Memory B cell (primary cell): ENCODE results near the gene SOX11.

Source experiments
- ATAC-seq: fragments of 150-1000 bp; cut with Tn5 transposase; 2 replicates; pipeline ENCODE4 v1.10.0; 2021; ENCODE audit warnings: low read depth, mild to moderate bottlenecking, moderate library complexity
- DNase-seq, 2 donors: peaks; one replicate each; pipeline ENCODE4 v3.0.0; 2022; ENCODE audit warnings: low spot score in 2 of 2
- H3K27ac Mint-ChIP-seq: one replicate; pipeline ENCODE4 v1.8.0; 2022; ENCODE audit warnings: mild to moderate bottlenecking, moderate library complexity, mixed read lengths
- H3K27me3 Mint-ChIP-seq: one replicate; pipeline ENCODE4 v1.8.0; 2022; ENCODE audit warnings: mixed read lengths
- H3K36me3 Mint-ChIP-seq: one replicate; pipeline ENCODE4 v1.8.0; 2022; ENCODE audit warnings: mild to moderate bottlenecking, mixed read lengths
- H3K4me1 Mint-ChIP-seq: one replicate; pipeline ENCODE4 v1.8.0; 2022; ENCODE audit warnings: mixed read lengths
- H3K4me3 Mint-ChIP-seq: one replicate; pipeline ENCODE4 v1.8.0; 2022; ENCODE audit warnings: mild to moderate bottlenecking, moderate library complexity, mixed read lengths
- H3K9me3 Mint-ChIP-seq: one replicate; pipeline ENCODE4 v1.8.0; 2022; ENCODE audit warnings: mixed read lengths

SOX11 gene

DNA sequence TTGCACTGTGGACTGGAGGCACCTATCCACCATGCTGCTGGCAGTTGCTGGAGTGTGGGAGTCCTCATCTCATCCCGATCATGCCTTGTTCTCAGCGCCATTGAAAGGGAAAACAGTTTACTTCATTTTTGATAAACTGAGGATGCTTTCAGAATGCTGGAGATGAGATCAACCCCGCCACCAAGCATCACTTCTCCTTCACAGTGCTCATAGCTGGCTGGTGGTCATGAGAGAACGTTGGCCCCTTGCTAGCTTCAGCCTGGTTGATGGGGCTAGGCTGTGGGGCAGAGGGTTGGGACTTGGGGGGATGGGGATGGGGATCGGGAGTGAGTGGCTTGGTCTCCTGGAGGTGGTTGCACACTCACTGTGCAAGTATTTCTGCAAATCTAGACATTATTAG is 30.1 kb downstream of the SOX11 start:
- peaks cover 7% of the 10 kb centered on the region for H3K9me3 Mint-ChIP-seq
- ATAC-seq, result no peak
- DNase-seq, result no peak
- H3K27ac Mint-ChIP-seq, result no peak overlapping the region
- H3K4me1 Mint-ChIP-seq, result peaks cover 3% of the 10 kb centered on the region
- H3K27me3 Mint-ChIP-seq, result no peaks in the 10 kb centered on the region
- H3K36me3 Mint-ChIP-seq, result no peaks in the 10 kb centered on the region
- no peak overlapping the region for H3K4me3 Mint-ChIP-seq

DNA sequence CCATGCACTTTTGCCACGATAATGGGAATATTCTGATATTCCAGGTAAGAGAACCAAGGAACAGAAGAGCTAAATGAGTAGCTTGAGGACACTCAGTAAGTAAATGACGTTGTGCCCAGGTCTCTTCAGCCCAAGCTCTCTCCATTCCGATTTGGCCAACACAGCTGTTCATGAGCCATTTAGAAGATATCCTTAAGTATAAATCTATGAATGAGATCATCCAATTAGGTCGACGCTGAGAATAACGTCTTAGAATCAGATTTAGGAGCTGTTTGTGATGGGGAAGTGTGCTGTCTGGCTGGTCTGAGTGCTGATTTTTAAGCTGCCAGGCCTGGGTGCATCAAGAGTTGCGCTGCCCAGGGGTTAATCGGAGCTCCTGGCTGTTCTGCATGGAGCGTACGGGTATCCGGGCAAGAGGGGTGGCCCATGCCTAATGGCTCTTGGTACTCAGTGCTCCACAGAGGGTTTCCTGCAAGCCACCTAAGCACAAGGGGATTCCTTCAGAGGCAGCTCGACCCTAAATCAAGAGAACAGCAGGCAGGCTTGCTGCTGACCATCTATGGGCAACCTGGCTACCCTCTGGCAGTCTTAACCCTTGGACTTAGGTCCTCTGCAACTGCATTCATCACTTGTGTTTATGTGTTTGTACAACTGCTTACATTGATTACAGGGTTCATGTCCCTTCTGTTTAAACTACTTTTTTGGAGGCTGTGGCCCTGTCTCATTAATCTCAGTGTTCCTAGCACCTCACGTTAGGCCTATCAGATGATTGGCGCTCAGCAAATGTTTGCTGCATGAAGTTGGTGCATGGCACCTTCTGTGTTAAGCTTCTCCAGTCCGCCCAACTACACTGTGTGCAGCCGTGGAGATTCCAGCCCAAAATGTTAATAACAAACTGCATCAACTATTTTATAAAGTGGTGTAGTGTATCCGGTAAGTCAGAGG is 31.9 kb downstream of the SOX11 start:
- H3K4me3 Mint-ChIP-seq, result no peak overlapping the region
- H3K27me3 Mint-ChIP-seq, result no peaks in the 10 kb centered on the region
- ATAC-seq (no peak), DNase-seq (no peak)
- H3K4me1 Mint-ChIP-seq, result peaks cover 3% of the 10 kb centered on the region
- H3K9me3 Mint-ChIP-seq, result peaks cover 2% of the 10 kb centered on the region
- H3K36me3 Mint-ChIP-seq, result no peaks in the 10 kb centered on the region
- no peak overlapping the region for H3K27ac Mint-ChIP-seq

DNA sequence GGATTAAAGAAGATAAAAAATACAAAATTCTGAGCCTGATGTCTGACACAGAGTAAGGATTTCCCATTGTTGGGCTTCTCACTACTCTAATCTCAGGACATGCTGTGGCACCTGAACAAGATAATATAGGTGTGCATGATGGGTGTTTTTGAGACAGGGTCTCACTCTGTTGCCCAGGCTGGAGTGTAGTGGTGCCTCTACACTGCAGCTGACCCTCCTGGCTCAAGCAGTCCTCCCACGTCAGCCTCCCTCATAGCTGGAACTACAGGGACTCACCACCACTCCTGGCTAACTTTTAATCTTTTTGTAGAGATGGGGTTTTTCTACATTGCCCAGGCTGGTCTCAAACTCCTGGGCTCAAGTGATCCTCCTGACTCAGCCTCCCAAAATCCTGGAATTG is 32.9 kb downstream of the SOX11 start:
- H3K27ac Mint-ChIP-seq, result no peak overlapping the region
- H3K36me3 Mint-ChIP-seq, result no peaks in the 10 kb centered on the region
- H3K9me3 Mint-ChIP-seq, result peaks cover 2% of the 10 kb centered on the region
- H3K4me3 Mint-ChIP-seq, result no peak overlapping the region
- H3K4me1 Mint-ChIP-seq, result peaks cover 3% of the 10 kb centered on the region
- no peak for DNase-seq
- H3K27me3 Mint-ChIP-seq, result no peaks in the 10 kb centered on the region
- no peak for ATAC-seq

DNA sequence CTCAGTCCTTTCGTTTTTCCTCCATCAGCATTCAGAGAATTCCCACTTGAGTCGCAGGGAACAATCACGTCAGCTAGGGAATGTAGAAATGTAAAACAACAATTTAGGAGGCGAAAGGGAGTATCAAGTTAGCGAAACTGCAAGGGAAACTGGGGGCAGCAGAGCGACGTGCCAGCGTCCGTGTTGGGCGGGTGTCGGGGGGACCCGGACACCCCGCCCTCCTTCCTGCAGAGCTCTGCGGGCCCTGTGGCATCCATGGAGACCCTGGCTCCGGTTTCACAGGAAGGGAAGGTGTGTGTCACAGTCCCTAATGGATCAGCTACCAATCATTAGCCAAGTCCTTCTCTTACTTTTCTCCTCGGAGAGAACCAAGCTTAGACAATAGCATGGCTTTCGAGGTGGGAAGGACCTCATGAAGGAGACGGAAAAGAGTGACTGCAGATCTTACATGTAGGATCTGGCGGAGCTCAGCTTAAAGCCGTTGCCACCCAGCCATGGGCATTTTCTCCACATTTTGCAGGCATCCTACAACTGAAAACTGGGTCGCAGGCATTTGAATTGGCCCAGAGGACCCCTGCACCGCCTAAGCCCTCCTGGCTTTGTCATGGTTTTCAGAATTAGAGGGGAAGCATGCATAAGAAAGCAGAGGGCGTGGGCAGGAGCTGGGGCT is 33.7 kb downstream of the SOX11 start:
- H3K4me3 Mint-ChIP-seq, result peak overlapping the region; percentile 56
- H3K27me3 Mint-ChIP-seq, result no peaks in the 10 kb centered on the region
- ATAC-seq (no peak), DNase-seq (no peak)
- H3K27ac Mint-ChIP-seq, result no peak overlapping the region
- H3K36me3 Mint-ChIP-seq, result no peaks in the 10 kb centered on the region
- H3K4me1 Mint-ChIP-seq, result peaks cover 3% of the 10 kb centered on the region
- no peaks in the 10 kb centered on the region for H3K9me3 Mint-ChIP-seq

DNA sequence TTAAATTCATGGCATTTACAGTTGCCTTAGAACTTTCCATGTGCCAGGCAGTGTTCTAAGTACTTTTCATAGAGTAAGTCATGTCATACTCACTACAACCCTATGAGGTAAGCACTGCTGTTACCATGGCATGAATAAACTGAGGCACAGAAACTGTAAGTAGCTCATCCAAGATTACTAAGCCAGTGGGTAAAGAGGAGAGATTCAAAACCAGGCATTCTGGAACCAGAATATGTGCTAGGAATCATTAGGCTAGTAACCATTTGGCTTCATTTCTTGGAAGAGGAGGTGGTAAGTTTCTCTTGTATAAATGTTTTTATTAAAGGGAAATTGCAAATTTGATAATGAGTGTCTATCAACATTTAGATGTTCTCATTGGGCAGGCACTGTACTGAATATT is 35.1 kb downstream of the SOX11 start:
- DNase-seq (no peak), ATAC-seq (no peak)
- H3K36me3 Mint-ChIP-seq, result no peaks in the 10 kb centered on the region
- no peaks in the 10 kb centered on the region for H3K9me3 Mint-ChIP-seq
- H3K4me1 Mint-ChIP-seq, result peaks cover 3% of the 10 kb centered on the region
- H3K4me3 Mint-ChIP-seq, result no peak overlapping the region
- no peaks in the 10 kb centered on the region for H3K27me3 Mint-ChIP-seq
- H3K27ac Mint-ChIP-seq, result no peak overlapping the region

DNA sequence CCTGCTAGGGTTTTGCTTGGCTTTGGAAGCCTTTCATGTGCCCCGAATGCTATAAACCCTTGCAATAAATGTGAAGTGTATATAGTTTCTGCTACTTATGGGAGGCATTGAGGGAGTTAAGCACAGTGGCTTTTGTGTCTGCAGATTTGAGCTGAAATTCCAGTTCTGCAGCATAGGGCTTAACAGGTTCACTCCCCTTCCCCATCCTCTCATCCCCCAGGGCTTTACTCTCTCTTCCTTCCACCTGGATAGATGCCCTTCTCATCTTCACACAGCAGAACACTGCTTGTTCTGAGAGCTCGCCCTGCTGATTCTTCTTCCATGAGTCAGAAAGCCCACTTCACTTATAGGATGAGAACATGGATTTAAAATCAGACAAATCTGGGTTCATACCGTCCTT is 37.2 kb downstream of the SOX11 start:
- H3K27ac Mint-ChIP-seq, result no peak overlapping the region

DNA sequence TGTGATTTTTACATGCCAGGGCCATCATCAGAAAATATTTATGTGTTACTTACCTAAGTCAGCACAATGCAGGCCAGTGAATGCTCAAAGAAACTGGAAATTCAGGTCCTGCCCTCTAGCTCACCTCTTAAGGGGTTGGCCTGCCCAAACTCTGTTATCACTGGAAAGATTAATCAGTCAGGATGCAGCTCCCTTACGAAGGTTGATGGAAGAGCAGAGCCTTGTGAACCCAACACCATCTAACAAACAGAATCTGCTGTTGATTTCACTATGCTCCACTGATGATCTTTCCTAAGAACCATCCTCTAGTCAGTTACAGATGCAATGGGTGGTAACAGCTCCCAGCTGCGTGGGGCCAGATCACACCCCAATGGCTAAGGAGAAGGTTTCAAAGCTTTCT is 38.2 kb downstream of the SOX11 start:
- Mint-ChIP-seq H3K27me3 (no peaks in the 10 kb centered on the region), H3K4me3 (no peak overlapping the region), H3K9me3 (peaks cover 2% of the 10 kb centered on the region), H3K27ac (no peak overlapping the region), H3K4me1 (peaks cover 3% of the 10 kb centered on the region), H3K36me3 (no peaks in the 10 kb centered on the region)
- DNase-seq (no peak), ATAC-seq (no peak)

More for the DNA sequence above, 37.2 kb downstream of the SOX11 start:
- H3K4me1 Mint-ChIP-seq, result peaks cover 3% of the 10 kb centered on the region
- peaks cover 2% of the 10 kb centered on the region for H3K9me3 Mint-ChIP-seq
- H3K27me3 Mint-ChIP-seq, result no peaks in the 10 kb centered on the region
- DNase-seq, result no peak
- no peaks in the 10 kb centered on the region for H3K36me3 Mint-ChIP-seq
- ATAC-seq, result no peak
- no peak overlapping the region for H3K4me3 Mint-ChIP-seq

DNA sequence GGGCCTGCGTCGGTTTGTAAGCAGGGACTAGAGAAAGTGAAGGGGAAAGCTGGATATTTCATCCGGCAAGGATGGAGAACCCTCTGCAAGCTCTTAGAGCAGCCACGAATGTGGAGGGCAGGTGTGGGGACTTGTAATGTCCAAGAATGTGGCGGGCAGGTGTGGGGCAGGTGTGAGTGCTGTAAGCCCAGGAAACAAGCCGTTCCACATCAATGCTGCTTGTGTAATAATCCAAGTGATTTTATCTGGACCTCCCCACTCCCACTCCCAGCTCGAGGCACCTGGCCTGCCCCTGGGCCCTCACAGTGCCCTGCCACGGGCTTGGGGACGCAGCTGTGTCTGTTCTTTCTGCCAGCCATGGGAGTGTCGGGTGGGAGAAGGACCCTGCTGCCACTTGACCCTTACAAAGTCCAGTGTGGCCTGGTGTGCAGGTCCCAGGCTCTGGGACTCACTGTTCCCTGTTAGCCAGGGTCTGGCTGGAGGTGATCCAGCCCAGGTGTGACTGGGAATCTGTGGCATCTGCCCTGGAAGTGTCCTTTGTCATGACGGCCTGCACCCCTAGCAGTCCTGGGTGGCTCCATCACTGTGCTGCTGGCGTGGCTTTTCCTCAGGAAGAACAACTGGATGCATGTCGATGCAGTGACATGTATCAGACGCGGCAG is 42.8 kb downstream of the SOX11 start:
- peaks cover 2% of the 10 kb centered on the region for H3K9me3 Mint-ChIP-seq
- no peak overlapping the region for H3K27ac Mint-ChIP-seq
- ATAC-seq, result no peak
- H3K36me3 Mint-ChIP-seq, result no peaks in the 10 kb centered on the region
- H3K27me3 Mint-ChIP-seq, result no peaks in the 10 kb centered on the region
- H3K4me1 Mint-ChIP-seq, result no peaks in the 10 kb centered on the region
- no peak for DNase-seq
- no peak overlapping the region for H3K4me3 Mint-ChIP-seq

DNA sequence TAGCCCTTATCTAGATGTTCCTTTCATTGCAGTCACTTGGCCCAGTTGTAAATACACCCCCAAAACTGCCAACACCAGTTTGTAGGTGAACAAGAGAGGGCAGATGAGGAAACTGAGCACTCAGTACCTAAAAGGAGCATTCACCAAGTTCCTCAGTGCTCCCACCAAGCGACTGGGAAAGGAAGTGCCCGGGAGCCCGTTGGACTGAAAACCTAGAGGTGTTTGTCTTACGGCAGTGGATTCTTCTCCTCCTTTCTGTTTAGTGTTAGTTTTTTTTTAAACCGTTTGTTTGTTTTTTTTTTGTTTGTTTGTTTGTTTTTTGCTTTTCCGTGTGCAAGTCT is 43.3 kb downstream of the SOX11 start:
- Mint-ChIP-seq H3K4me3 (no peak overlapping the region), H3K36me3 (no peaks in the 10 kb centered on the region)
- no peak for ATAC-seq

DNA sequence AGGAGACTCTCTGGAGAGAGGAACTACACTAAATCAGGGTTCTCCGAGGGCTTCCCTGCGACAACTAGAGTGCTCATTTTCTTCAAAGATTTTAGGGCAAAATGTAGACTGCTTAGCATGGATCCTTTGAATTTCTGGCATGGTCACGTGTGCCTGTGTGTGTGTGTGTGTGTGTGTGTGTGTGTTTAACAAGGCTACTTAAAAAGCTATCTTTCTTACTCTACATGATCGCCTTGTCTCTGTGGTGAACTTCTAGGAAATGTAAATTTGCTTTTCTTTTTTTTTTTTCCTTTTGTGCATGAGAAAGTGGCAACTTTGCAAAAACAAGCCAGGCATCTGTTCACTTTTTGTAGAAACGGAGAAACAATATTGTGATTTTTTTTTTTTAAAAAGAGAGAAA is 43.9 kb downstream of the SOX11 start:
- DNase-seq (no peak), ATAC-seq (no peak)
- Mint-ChIP-seq H3K27me3 (no peaks in the 10 kb centered on the region), H3K4me3 (no peak overlapping the region), H3K36me3 (no peaks in the 10 kb centered on the region), H3K4me1 (no peaks in the 10 kb centered on the region), H3K9me3 (peaks cover 2% of the 10 kb centered on the region), H3K27ac (no peak overlapping the region)

More for the DNA sequence above, 43.3 kb downstream of the SOX11 start:
- Mint-ChIP-seq H3K27me3 (no peaks in the 10 kb centered on the region), H3K27ac (no peak overlapping the region), H3K9me3 (peaks cover 2% of the 10 kb centered on the region), H3K4me1 (no peaks in the 10 kb centered on the region)
- no peak for DNase-seq

DNA sequence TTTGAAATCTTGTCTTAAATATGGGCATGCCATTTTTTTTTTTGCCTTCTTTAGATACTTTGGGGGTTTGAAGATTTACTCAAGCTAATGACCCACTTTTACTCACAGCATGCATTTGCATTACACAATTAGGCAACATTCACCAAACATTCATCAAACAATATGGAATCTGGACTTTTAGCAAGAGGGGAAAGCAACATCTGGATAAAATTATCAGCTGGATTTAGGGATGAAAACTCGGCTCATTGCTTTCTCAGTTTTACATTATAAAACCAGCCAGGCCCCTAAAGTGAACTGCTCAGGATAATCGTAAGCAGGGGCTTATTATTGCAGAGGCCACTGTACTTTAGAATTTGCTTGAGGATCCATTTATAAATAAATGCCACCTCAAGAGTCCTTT is 44.7 kb downstream of the SOX11 start:
- no peaks in the 10 kb centered on the region for H3K4me1 Mint-ChIP-seq
- no peak overlapping the region for H3K4me3 Mint-ChIP-seq
- DNase-seq (no peak), ATAC-seq (no peak)
- H3K9me3 Mint-ChIP-seq, result peaks cover 2% of the 10 kb centered on the region
- H3K27ac Mint-ChIP-seq, result no peak overlapping the region
- H3K36me3 Mint-ChIP-seq, result no peaks in the 10 kb centered on the region
- H3K27me3 Mint-ChIP-seq, result no peaks in the 10 kb centered on the region

DNA sequence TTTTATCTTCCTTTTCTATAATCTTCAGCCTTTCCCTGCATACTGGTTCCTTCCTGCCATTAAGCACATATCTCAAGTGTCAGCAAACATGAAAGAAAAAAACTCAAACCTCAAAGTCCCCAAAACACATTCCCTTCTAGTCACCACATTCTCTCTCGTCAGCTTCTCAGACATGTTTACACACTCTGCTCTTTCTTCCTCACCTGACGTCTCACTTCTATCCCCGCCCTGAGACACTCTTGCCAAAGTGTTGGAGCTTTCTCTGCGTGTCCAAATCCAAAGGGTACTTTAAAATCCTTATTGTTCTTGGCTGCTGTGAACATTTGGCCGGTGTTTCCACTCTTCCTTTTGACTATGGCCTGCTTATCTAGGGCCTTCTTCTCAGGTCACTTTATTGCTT is 47.9 kb downstream of the SOX11 start:
- H3K36me3 Mint-ChIP-seq, result no peaks in the 10 kb centered on the region
- H3K4me3 Mint-ChIP-seq, result no peak overlapping the region
- H3K9me3 Mint-ChIP-seq, result no peaks in the 10 kb centered on the region
- H3K27me3 Mint-ChIP-seq, result no peaks in the 10 kb centered on the region
- ATAC-seq (no peak), DNase-seq (no peak)
- H3K27ac Mint-ChIP-seq, result no peak overlapping the region
- H3K4me1 Mint-ChIP-seq, result no peaks in the 10 kb centered on the region

DNA sequence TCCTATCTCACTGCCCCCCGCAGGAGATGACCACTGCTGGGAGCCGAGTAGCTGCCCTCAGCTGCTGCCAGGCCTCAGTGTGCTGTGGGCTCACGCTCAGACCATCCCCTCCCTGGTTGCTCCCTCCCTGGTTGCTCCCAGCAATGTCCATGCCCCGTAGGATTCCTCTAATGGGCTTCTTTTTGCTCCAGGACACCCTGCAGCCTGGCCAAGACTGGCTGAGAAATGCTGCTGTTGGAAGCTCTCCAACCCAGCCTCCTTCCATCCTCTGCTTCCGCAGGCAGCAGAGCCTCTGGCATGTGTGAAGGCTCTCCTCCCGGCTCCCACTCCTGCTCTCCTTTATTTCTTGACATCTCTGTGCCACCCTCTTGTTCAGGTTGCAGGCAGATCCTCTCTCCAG is 48.6 kb downstream of the SOX11 start:
- H3K36me3 Mint-ChIP-seq, result no peaks in the 10 kb centered on the region
- H3K4me3 Mint-ChIP-seq, result no peak overlapping the region
- no peaks in the 10 kb centered on the region for H3K27me3 Mint-ChIP-seq
- H3K4me1 Mint-ChIP-seq, result no peaks in the 10 kb centered on the region
- no peak for ATAC-seq
- no peak overlapping the region for H3K27ac Mint-ChIP-seq
- H3K9me3 Mint-ChIP-seq, result no peaks in the 10 kb centered on the region
- no peak for DNase-seq

DNA sequence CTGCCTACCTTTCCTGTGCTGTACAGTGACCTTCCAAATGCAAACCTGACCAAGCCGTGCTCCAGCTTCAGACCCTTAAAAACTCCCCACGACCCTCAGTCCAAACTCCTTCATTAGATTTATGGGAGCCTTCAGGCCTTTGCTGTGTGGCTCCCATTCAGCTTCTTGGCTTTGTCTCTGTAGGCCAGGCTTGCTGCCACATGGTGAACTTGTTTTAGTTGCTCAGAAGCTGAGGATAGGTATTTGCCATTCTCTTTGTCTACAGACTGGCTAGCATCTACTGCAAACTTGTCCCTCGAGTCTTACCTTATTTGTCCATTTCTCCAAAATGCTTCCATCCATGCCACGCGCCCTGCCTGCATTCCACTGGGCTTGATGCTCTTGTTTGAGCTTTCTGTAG is 49.1 kb downstream of the SOX11 start:
- Mint-ChIP-seq H3K27ac (no peak overlapping the region), H3K9me3 (no peaks in the 10 kb centered on the region), H3K4me3 (no peak overlapping the region), H3K4me1 (no peaks in the 10 kb centered on the region), H3K27me3 (no peaks in the 10 kb centered on the region), H3K36me3 (no peaks in the 10 kb centered on the region)
- DNase-seq (no peak), ATAC-seq (no peak)
